Thoracic aorta (tissue), 2 donors: ENCODE results near the gene MED27. TPM values are rescaled to one million over a fixed set of nuclear protein-coding genes. Genes with fewer than 3 reads are reported as not detected.

Source experiments
- ATAC-seq: fragments of 150-250 bp; one replicate; pipeline ENCODE4 v1.8.0; 2017; ENCODE audit warnings: low read depth; ENCODE audit not compliant: insufficient number of reproducible peaks, low FRiP score
- DNase-seq: peaks from one replicate; pipeline ENCODE4 v3.0.0-alpha.2; 2020; ENCODE audit warnings: low spot score
- H3K27ac ChIP-seq, 2 donors: fragments of 200-600 bp; sonication (generic); 1 replicate in 1 of 2; 2 replicates in 1 of 2; pipeline ENCODE4 v1.5.1; 2016; ENCODE audit warnings: mild to moderate bottlenecking in 2 of 2, moderate library complexity in 2 of 2
- H3K27me3 ChIP-seq: fragments of 200-600 bp; sonication (generic); replicated peaks from 2 replicates; pipeline ENCODE4 v1.6.0; 2016; ENCODE audit warnings: mild to moderate bottlenecking; ENCODE audit not compliant: insufficient read depth
- H3K36me3 ChIP-seq: fragments of 200-600 bp; sonication (generic); one replicate; pipeline ENCODE4 v1.5.1; 2016
- H3K4me1 ChIP-seq, 2 donors: fragments of 200-600 bp; sonication (generic); 1 replicate in 1 of 2; 2 replicates in 1 of 2; pipeline versions ENCODE4 v1.5.1 to v1.6.0; 2016; ENCODE audit warnings: low read depth in 2 of 2, mild to moderate bottlenecking in 1 of 2; ENCODE audit not compliant: control insufficient read depth in 1 of 2
- H3K4me3 ChIP-seq: fragments of 200-600 bp; sonication (generic); 2 replicates; pipeline ENCODE4 v1.5.1; 2016; ENCODE audit warnings: mild to moderate bottlenecking
- H3K9me3 ChIP-seq: fragments of 200-600 bp; sonication (generic); 2 replicates; pipeline ENCODE4 v1.5.1; 2016
- CTCF ChIP-seq: fragments of 200-600 bp; sonication (generic); IDR thresholded peaks from one replicate; pipeline ENCODE4 v1.5.1; 2019; ENCODE audit warnings: antibody characterized with exemption
- total RNA-seq, 2 donors: library from RNA; depleted of rRNA; stranded (reverse); fragments of >200 nt; gene quantifications; one replicate each; pipeline versions ENCODE4 v1.1.0 to v1.2.3, GENCODE V29; 2016

The MED27 gene
- total RNA-seq, 2 donors from 2014 or later: 19.3 to 26.5 TPM

- no peak for TF ChIP-seq CTCF
- no peaks in the 10 kb centered on the region for H3K27me3 ChIP-seq
- H3K9me3 ChIP-seq: no peaks in the 10 kb centered on the region
- H3K27ac ChIP-seq: no peak overlapping the region
- DNase-seq (no peak), ATAC-seq (no peak)
- no peaks in the 10 kb centered on the region for H3K4me1 ChIP-seq
- no peak overlapping the region for H3K4me3 ChIP-seq
- H3K36me3 ChIP-seq: no peaks in the 10 kb centered on the region
Observed at GRCh38 chr9:131815970-131816873, 263.4 kb downstream of the MED27 start.

- H3K27me3 ChIP-seq: no peaks in the 10 kb centered on the region
- DNase-seq: no peak
Observed at GRCh38 chr9:131814707-131815106, 265.0 kb downstream of the MED27 start.

GRCh38 chr9:131813116-131813515 is 266.6 kb downstream of the MED27 start:
- no peak for TF ChIP-seq CTCF
- Histone ChIP-seq H3K9me3 (no peaks in the 10 kb centered on the region), H3K4me3 (no peak overlapping the region), H3K36me3 (no peaks in the 10 kb centered on the region), H3K27me3 (no peaks in the 10 kb centered on the region), H3K27ac (no peak overlapping the region), H3K4me1 (no peaks in the 10 kb centered on the region)
- no peak for DNase-seq
- no peak for ATAC-seq

More at GRCh38 chr9:131814707-131815106, 265.0 kb downstream of the MED27 start:
- Histone ChIP-seq H3K9me3 (no peaks in the 10 kb centered on the region), H3K27ac (no peak overlapping the region), H3K4me1 (no peaks in the 10 kb centered on the region), H3K4me3 (no peak overlapping the region), H3K36me3 (no peaks in the 10 kb centered on the region)
- ATAC-seq: no peak
- TF ChIP-seq CTCF: no peak

- Histone ChIP-seq H3K4me1 (no peaks in the 10 kb centered on the region), H3K27me3 (no peaks in the 10 kb centered on the region), H3K4me3 (no peak overlapping the region), H3K9me3 (no peaks in the 10 kb centered on the region), H3K36me3 (no peaks in the 10 kb centered on the region), H3K27ac (no peak overlapping the region)
- ATAC-seq (no peak), DNase-seq (no peak)
- no peak for TF ChIP-seq CTCF
Observed at GRCh38 chr9:131812116-131812790, 267.4 kb downstream of the MED27 start.

- H3K4me1 ChIP-seq: no peaks in the 10 kb centered on the region
- ATAC-seq (no peak), DNase-seq (no peak)
- no peak overlapping the region for H3K4me3 ChIP-seq
- H3K27me3 ChIP-seq: no peaks in the 10 kb centered on the region
- no peak overlapping the region for H3K27ac ChIP-seq
- no peaks in the 10 kb centered on the region for H3K36me3 ChIP-seq
- H3K9me3 ChIP-seq: no peaks in the 10 kb centered on the region
- TF ChIP-seq CTCF: no peak
Observed at GRCh38 chr9:131811405-131811804, 268.3 kb downstream of the MED27 start.
